AG04450 (cell line): ENCODE results near the gene PRXL2A. TPM values are rescaled to one million over a fixed set of nuclear protein-coding genes. Genes with fewer than 3 reads are reported as not detected.

Experiments
- CTCF ChIA-PET: fragments of 300-600, 350-600 bp; formaldehyde crosslinking; extraction: SDS; loops from one replicate; lab custom pipeline; 2022; ENCODE audit warnings: antibody characterized with exemption, inconsistent platforms; lab: Charles Lee
- POLR2A ChIA-PET: fragments of 350-600 bp; formaldehyde crosslinking; extraction: SDS; loops from one replicate; lab custom pipeline; 2021; ENCODE audit warnings: antibody characterized with exemption, inconsistent platforms; lab: Yijun Ruan, JAX
- DNase-seq: peaks from one replicate; pipeline ENCODE4 v3.0.0-alpha.2; 2011; ENCODE audit warnings: low read depth, low spot score
- H3K27ac ChIP-seq: one replicate; pipeline ENCODE4 v1.5.1; 2012; ENCODE audit warnings: low read depth, low read length, control low read depth
- H3K27me3 ChIP-seq: one replicate; pipeline ENCODE4 v1.6.0; 2012; ENCODE audit warnings: low read length; ENCODE audit not compliant: control insufficient read depth, insufficient read depth
- H3K4me3 ChIP-seq: 2 replicates; pipeline ENCODE4 v1.5.1; 2011; ENCODE audit warnings: mild to moderate bottlenecking, low read depth, low read length, control low read depth
- H3K9me3 ChIP-seq: 2 replicates; pipeline ENCODE4 v1.5.1; 2012; ENCODE audit warnings: low read length; ENCODE audit not compliant: control insufficient read depth, insufficient read depth
- polyA plus RNA-seq: library from polyadenylated mRNA; depleted of rRNA; stranded (reverse); fragments of >200 nt; gene quantifications from 2 replicates; pipeline ENCODE4 v1.2.3, GENCODE V29; 2011
- TF ChIP-seq, protein P1 (sequence below): IDR thresholded peaks from 2 replicates; pipeline ENCODE4 v1.5.1; 2011; ENCODE audit warnings: low read depth, low read length, control low read depth, inconsistent platforms

Gene PRXL2A
- polyA plus RNA-seq, 1 experiment = 5.2 TPM

DNA sequence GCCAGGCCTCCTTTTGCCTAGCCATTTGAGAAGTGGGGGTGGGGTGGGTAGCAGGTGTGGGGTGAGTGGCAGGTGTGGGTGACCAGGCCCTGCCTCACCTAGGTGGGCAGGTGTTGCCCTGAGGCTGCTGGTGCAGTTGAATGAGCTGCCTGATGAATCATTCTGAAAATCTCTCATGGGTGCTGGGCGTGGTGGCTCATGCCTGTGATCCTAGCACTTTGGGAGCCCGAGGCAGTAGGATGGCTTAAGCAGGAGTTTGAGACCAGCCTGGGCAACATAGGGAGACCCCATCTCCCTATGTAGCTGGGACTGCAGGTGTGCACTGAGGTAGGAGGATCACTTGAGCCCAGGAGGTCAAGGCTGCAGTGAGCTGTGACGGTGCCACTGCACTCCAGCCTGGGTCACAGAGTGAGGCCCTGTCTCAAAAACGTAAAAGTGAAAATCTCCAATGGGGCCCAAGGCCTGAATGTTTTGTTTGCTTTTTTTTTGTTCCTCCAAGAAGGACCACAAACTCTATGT lies 63.4 kb downstream of the PRXL2A start:
- CTCF ChIA-PET = interaction anchor here (1.1 to 4.1 kb wide), 2 partner anchors 32 to 34 kb away, joined by 4 to 27 read pairs; no protein-coding TSS in a partner anchor
- POLR2A ChIA-PET = interaction anchor here (0.8 to 1.5 kb wide), 2 partner anchors 9 to 34 kb away, joined by 3 to 4 read pairs; no protein-coding TSS in a partner anchor
- H3K27ac ChIP-seq = peak overlapping the region; percentile 82
- peaks cover 1% of the 10 kb centered on the region for H3K9me3 ChIP-seq
- DNase-seq = no peak
- no peaks in the 10 kb centered on the region for H3K27me3 ChIP-seq
- TF ChIP-seq, protein P1, sequence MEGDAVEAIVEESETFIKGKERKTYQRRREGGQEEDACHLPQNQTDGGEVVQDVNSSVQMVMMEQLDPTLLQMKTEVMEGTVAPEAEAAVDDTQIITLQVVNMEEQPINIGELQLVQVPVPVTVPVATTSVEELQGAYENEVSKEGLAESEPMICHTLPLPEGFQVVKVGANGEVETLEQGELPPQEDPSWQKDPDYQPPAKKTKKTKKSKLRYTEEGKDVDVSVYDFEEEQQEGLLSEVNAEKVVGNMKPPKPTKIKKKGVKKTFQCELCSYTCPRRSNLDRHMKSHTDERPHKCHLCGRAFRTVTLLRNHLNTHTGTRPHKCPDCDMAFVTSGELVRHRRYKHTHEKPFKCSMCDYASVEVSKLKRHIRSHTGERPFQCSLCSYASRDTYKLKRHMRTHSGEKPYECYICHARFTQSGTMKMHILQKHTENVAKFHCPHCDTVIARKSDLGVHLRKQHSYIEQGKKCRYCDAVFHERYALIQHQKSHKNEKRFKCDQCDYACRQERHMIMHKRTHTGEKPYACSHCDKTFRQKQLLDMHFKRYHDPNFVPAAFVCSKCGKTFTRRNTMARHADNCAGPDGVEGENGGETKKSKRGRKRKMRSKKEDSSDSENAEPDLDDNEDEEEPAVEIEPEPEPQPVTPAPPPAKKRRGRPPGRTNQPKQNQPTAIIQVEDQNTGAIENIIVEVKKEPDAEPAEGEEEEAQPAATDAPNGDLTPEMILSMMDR = no peak
- no peak overlapping the region for H3K4me3 ChIP-seq

DNA sequence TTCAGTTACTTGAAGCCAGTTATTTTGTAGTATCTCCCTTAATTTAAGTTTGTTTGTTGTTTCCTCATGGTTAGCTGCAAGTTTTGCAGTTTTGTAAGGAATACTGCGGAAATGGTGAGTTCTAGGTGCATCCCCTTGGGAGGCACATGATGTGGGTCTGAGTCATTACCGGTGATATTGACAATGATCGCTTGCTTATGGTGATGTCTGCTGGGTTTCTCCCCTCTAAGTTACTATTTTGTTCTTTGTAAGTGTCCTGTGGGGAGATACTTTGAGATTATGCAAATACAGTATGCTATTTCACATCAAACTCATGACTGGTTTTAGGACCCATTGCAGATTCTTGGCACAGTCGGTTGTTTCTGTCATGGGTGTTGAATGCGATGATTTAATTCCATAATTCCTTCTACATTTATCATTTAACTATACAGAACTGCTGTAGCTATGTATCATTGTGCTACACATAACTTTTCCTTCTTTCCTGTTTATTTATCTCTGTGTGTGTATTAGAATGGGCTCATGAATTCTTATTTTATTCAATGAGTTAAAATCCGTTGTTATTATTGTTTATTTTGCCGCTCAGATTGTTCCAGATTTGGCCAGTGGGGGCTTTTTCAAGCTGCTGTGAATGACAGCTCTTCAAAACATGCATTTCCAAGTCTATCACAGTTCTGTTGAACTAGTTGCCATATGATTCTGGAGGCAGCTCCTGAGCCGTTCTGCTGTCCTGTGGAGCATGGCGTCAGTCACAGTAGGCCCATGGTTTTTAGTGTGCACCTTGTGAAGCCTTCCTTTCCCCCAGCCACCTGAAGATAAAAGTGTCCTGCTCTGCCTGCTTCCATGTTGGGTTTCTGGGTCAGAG lies 64.1 kb downstream of the PRXL2A start:
- ChIA-PET CTCF (interaction anchor here (1.1 to 4.1 kb wide), 2 partner anchors 31 to 33 kb away, joined by 4 to 27 read pairs; no protein-coding TSS in a partner anchor), POLR2A (interaction anchor here (0.6 to 1.6 kb wide), 3 partner anchors 14 to 33 kb away, joined by 3 to 6 read pairs (median 4); no protein-coding TSS in a partner anchor)
- Histone ChIP-seq H3K27me3 (no peaks in the 10 kb centered on the region), H3K9me3 (peaks cover 6% of the 10 kb centered on the region), H3K27ac (peak overlapping the region; percentile 84), H3K4me3 (no peak overlapping the region)
- TF ChIP-seq, protein P1 = no peak
- DNase-seq = peak; percentile 49

DNA sequence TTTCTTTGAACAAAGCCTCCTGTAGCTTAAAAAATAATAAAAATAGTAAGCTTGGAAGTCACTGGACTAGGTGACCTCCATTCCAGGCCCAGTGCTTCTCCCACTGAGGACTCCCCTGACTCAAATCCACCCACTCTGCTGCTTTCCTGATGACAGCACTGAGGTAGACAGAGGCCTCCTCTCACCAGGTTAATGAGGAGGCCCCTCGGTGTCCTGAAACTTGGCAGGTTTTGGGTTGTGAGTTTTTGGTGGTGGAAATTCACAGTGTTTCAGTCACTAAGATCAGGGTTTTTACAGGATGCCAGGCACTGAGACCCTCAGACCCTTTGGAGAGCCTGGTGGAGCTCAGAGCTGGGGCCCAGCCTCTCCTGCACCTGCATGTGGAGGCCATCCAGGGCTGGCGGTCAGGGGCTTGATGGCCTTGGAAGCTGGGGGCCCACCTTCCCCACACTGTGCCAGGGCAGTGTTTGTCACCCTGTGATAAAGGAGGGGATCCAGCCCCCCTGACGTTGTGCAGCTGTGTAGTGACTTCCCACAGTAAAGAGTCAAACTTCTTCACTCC lies 64.8 kb downstream of the PRXL2A start:
- peaks cover 11% of the 10 kb centered on the region for H3K9me3 ChIP-seq
- H3K27me3 ChIP-seq = no peaks in the 10 kb centered on the region
- ChIA-PET POLR2A (interaction anchor here (0.6 to 1.6 kb wide), 2 partner anchors 14 to 25 kb away, joined by 3 to 6 read pairs; no protein-coding TSS in a partner anchor), CTCF (interaction anchor here (0.9 to 4.1 kb wide), 3 partner anchors 9 to 32 kb away, joined by 3 to 27 read pairs (median 4); no protein-coding TSS in a partner anchor)
- no peak overlapping the region for H3K4me3 ChIP-seq
- H3K27ac ChIP-seq = peak overlapping the region; percentile 84
- no peak for DNase-seq
- TF ChIP-seq, protein P1 = no peak

DNA sequence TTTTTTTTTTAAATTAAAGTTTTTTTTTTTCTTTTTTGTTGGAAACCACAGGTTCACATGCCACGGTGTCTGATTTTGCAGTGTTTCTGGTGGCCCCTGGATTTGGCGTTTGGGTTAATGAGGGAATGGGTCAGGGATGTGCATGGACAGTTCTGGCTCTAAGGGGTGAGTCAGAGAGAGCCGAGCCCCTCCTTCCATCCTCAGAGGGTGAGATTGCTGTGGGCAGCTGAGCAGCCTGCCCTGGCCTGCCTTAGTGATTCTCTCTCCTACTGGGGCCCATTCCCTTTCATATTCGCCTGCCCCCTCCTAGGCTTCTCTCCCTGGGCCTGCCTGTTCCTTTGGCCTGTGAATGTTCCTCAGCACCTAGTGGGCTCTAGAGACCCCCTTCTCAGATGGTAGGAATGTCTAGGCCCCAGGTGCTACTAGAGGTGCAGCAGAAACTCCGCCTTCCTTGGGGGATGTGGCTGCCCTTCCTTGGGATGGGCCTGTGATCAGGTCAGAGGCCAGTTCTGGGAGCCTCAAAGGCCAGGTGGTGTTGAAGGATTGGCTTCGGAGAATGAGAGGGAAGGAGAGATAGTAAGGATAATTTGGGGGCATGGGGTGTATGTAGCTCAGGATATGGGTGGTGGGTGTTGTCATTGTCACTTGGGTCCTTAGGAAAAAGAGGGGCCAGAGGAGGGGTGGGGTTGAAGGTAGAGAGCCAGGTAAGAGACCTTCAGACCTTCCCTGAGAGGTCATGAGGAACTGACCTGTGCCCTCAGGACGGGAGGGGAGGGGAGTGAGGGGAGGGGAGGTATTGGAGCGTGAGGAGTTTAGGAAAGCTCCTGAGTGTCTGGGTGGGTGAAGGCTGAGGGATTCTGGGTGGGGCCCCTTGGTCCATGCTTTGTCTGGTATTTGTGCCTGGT lies 65.6 kb downstream of the PRXL2A start:
- H3K4me3 ChIP-seq = no peak overlapping the region
- POLR2A ChIA-PET = interaction anchor here (1.6 kb wide), 1 partner anchor 24 kb away, joined by 3 read pairs; no protein-coding TSS in a partner anchor
- CTCF ChIA-PET = interaction anchor here (0.9 to 4.1 kb wide), 4 partner anchors 10 to 32 kb away, joined by 3 to 27 read pairs (median 6); no protein-coding TSS in a partner anchor
- TF ChIP-seq, protein P1 = no peak
- H3K27me3 ChIP-seq = no peaks in the 10 kb centered on the region
- H3K27ac ChIP-seq = peak overlapping the region; percentile 84
- H3K9me3 ChIP-seq = peaks cover 16% of the 10 kb centered on the region
- no peak for DNase-seq
